HFF-Myc (cell line): ENCODE data around the gene SUPT20H.

ENCODE experiments used
- DNase-seq: peaks from one replicate; pipeline ENCODE4 v3.0.0-alpha.2; 2011; ENCODE audit warnings: low read depth; ENCODE audit errors: extremely low read depth
- H3K4me3 ChIP-seq: replicated peaks from 2 replicates; pipeline ENCODE4 v1.5.1; 2011; ENCODE audit warnings: low read depth, mild to moderate bottlenecking, control low read depth, low read length
- CTCF ChIP-seq: IDR thresholded peaks from 2 replicates; pipeline ENCODE4 v1.5.1; 2012; ENCODE audit warnings: mild to moderate bottlenecking, low read depth, low read length, control low read depth; ENCODE audit errors: missing control alignments

The SUPT20H gene

GRCh38 chr13:37014609-37015008 is 44.9 kb downstream of the SUPT20H start:
- no peak overlapping the region for H3K4me3 ChIP-seq
- DNase-seq = no peak
- no peak for TF ChIP-seq CTCF

- no peak overlapping the region for H3K4me3 ChIP-seq
- DNase-seq = no peak
- TF ChIP-seq CTCF = no peak
Observed at GRCh38 chr13:37011788-37012187, 47.7 kb downstream of the SUPT20H start.

- no peak overlapping the region for H3K4me3 ChIP-seq
- no peak for TF ChIP-seq CTCF
- no peak for DNase-seq
Observed at GRCh38 chr13:37011002-37011401, 48.5 kb downstream of the SUPT20H start.

GRCh38 chr13:37010424-37010823 is 49.1 kb downstream of the SUPT20H start:
- DNase-seq = no peak
- H3K4me3 ChIP-seq = no peak overlapping the region
- no peak for TF ChIP-seq CTCF

GRCh38 chr13:37009692-37010091 is 49.8 kb downstream of the SUPT20H start:
- TF ChIP-seq CTCF = no peak
- DNase-seq = no peak
- no peak overlapping the region for H3K4me3 ChIP-seq

- DNase-seq = no peak
- no peak for TF ChIP-seq CTCF
- H3K4me3 ChIP-seq = peak overlapping the region; percentile 96
Observed at GRCh38 chr13:37001921-37002250, 57.6 kb downstream of the SUPT20H start.

- peak; percentile 39 for DNase-seq
- peak within 1 kb of the TSS; percentile 96 for H3K4me3 ChIP-seq
- peak; percentile 68 for TF ChIP-seq CTCF
Observed at GRCh38 chr13:36999054-36999714, 60.3 kb downstream of the SUPT20H start, which contains the start of gene ALG5. TSS of gene ALG5 (minus strand) at chr13:36999340. CDS start at chr13:36999300, 40 bp downstream.
